ENCODE data around the gene MAGED4B. TPM values are rescaled to one million over a fixed set of nuclear protein-coding genes. Genes with fewer than 3 reads are reported as not detected.
"Not testable (repeated sequence)": the region's sequence is repeated elsewhere in the genome, so short reads cannot be mapped to it uniquely, and the experiment has no call there.

The MAGED4B gene, protein sequence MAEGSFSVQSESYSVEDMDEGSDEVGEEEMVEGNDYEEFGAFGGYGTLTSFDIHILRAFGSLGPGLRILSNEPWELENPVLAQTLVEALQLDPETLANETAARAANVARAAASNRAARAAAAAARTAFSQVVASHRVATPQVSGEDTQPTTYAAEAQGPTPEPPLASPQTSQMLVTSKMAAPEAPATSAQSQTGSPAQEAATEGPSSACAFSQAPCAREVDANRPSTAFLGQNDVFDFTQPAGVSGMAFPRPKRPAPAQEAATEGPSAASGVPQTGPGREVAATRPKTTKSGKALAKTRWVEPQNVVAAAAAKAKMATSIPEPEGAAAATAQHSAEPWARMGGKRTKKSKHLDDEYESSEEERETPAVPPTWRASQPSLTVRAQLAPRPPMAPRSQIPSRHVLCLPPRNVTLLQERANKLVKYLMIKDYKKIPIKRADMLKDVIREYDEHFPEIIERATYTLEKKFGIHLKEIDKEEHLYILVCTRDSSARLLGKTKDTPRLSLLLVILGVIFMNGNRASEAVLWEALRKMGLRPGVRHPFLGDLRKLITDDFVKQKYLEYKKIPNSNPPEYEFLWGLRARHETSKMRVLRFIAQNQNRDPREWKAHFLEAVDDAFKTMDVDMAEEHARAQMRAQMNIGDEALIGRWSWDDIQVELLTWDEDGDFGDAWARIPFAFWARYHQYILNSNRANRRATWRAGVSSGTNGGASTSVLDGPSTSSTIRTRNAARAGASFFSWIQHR
- 26.3 TPM for polyA plus RNA-seq (2013)

DNA sequence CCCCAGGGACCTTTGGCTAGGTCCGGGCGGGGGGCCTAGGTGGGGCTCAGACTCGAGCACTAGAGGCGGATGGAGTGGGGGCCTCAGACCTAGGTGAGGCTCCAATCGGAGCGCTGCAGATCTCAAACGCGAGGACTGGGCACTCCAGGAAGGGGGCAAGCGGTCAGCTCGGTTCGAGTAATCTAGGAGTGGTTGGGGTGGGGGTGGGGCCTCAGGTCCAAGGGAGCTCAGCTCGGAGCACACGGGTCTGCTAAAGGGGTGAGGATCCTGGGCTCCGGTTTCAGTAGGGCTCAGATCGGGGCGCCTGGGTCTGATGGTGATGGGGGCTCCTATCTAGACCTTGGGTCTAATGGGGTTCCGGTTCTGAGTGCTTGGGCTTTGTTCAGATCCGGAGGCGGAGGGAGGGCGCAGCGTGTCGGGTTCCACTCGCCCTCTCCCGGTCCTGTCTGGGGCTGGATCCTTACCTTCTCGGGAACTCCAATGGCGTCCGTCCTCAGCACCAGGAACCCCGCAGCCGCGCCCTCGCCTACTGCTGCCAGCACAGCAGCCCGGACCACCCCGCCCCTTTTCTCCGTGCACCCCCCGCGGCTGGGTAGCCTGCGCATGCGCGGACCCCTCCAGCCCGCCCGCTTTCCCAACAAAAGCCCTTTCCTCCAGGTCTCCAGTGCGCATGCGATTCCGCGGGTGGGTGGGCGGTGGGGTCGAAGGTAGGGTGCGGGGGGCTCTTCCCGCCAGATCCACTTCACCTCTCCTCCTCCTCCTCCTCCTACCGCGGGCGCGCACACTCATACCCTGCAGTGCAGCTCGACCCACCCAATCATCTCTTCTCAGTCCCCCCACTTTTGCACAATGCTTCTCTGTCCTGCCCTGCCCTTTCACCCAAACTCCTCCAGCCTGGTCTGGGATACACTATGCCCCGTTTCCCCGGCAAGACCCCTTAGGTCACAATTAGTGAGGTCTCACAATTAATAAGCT is at the start of gene MAGED4B:
MAGED4B (minus strand) TSS at position 518 of the 975 bp plus-strand sequence. CDS start 1,011 bp downstream, outside the sequence.
- WGBS (ENCODE audit: insufficient coverage), result no CpG with 5 or more reads among the region's 56 CpGs

DNA sequence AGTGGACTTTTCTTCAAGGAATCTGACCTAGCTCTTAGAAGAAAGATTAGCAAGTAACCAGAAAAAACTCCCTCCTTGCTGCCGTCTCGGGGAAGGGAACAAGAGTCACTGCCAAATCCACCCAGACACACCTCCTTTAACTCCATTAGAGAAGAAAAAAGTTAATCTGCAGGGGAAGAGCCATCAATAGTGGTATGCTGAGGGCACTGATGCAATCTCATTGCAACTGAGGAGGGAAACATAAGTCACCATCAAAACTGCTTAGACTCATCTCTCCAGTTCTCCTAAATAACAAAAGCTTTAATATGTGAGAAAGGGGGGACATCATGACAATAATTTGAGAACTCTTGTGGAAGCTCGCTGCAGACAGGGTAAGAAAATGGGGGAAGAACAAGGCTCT is 49.3 kb upstream of the MAGED4B start:
- CTCF ChIA-PET, result no interaction called here
- POLR2A ChIA-PET, result no interaction called here
- Histone ChIP-seq H3K4me3 (ENCODE audit: control insufficient read depth in 1 of 7, extremely low read depth in 1 of 7, insufficient read depth in 4 of 7, low read depth in 2 of 7, low read length in 6 of 7) (no peak overlapping the region), H3K4me1 (ENCODE audit: control extremely low read depth in 1 of 4, control insufficient read depth in 4 of 4, insufficient read depth in 4 of 4, low read length in 3 of 4) (no peaks in the 10 kb centered on the region), H3K27me3 (replicated peaks in 2 of 5; ENCODE audit: control insufficient read depth in 4 of 5, insufficient read depth in 5 of 5, low read length in 4 of 5) (no peaks in the 10 kb centered on the region), H3K27ac (ENCODE audit: insufficient read depth in 1 of 2, low read depth in 1 of 2, low read length in 2 of 2, poor library complexity in 1 of 2, severe bottlenecking in 2 of 2) (no peak overlapping the region), H3K9me3 (ENCODE audit: control extremely low read depth in 1 of 5, control insufficient read depth in 4 of 5, insufficient read depth in 2 of 5, low read depth in 1 of 5, low read length in 4 of 5) (no peaks in the 10 kb centered on the region), H3K36me3 (ENCODE audit: control insufficient read depth in 4 of 4, insufficient read depth in 4 of 4, low read length in 3 of 4) (no peaks in the 10 kb centered on the region)
- DNase-seq, result no peak
- no CpG with 5 or more reads among the region's 3 CpGs for WGBS (ENCODE audit: insufficient coverage)

More for the DNA sequence above, at the start of gene MAGED4B:
- H3K27me3 ChIP-seq (replicated peaks in 2 of 5; ENCODE audit: control insufficient read depth in 4 of 5, insufficient read depth in 5 of 5, low read length in 4 of 5); H3K9me3 ChIP-seq (ENCODE audit: control extremely low read depth in 1 of 5, control insufficient read depth in 4 of 5, insufficient read depth in 2 of 5, low read depth in 1 of 5, low read length in 4 of 5); POLR2A ChIA-PET; H3K4me1 ChIP-seq (ENCODE audit: control extremely low read depth in 1 of 4, control insufficient read depth in 4 of 4, insufficient read depth in 4 of 4, low read length in 3 of 4); DNase-seq; H3K4me3 ChIP-seq (ENCODE audit: control insufficient read depth in 1 of 7, extremely low read depth in 1 of 7, insufficient read depth in 4 of 7, low read depth in 2 of 7, low read length in 6 of 7); H3K27ac ChIP-seq (ENCODE audit: insufficient read depth in 1 of 2, low read depth in 1 of 2, low read length in 2 of 2, poor library complexity in 1 of 2, severe bottlenecking in 2 of 2); CTCF ChIA-PET; H3K36me3 ChIP-seq (ENCODE audit: control insufficient read depth in 4 of 4, insufficient read depth in 4 of 4, low read length in 3 of 4): not testable (repeated sequence)

DNA sequence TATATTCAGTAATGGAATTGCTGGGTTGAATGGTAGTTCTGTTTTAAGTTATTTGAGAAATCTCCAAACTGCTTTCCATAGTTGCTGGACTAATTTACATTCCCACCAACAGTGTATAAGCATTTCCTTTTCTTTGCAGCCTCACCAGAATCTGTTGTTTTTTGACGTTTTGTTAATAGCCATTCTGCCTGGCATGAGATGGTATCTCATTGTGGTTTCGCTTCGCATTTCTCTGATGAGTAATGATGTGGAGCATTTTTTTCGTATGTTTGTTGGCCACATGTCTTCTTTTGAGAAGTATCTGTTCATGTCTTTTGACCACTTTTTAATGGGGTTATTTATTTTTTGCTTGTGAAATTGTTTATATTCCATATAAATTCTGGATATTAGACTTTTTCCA is 13.6 kb upstream of the MAGED4B start:
- CTCF ChIA-PET, result no interaction called here
- Histone ChIP-seq H3K36me3 (ENCODE audit: control insufficient read depth in 4 of 4, insufficient read depth in 4 of 4, low read length in 3 of 4) (no peaks in the 10 kb centered on the region), H3K4me3 (ENCODE audit: control insufficient read depth in 1 of 7, extremely low read depth in 1 of 7, insufficient read depth in 4 of 7, low read depth in 2 of 7, low read length in 6 of 7) (no peak overlapping the region), H3K27ac (ENCODE audit: insufficient read depth in 1 of 2, low read depth in 1 of 2, low read length in 2 of 2, poor library complexity in 1 of 2, severe bottlenecking in 2 of 2) (no peak overlapping the region), H3K9me3 (ENCODE audit: control extremely low read depth in 1 of 5, control insufficient read depth in 4 of 5, insufficient read depth in 2 of 5, low read depth in 1 of 5, low read length in 4 of 5) (peaks cover 0 to 2% (median 0%) of the 10 kb centered on the region in 5 experiments), H3K27me3 (replicated peaks in 2 of 5; ENCODE audit: control insufficient read depth in 4 of 5, insufficient read depth in 5 of 5, low read length in 4 of 5) (no peaks in the 10 kb centered on the region), H3K4me1 (ENCODE audit: control extremely low read depth in 1 of 4, control insufficient read depth in 4 of 4, insufficient read depth in 4 of 4, low read length in 3 of 4) (peaks cover 7 to 20% (median 14%) of the 10 kb centered on the region in 4 experiments)
- POLR2A ChIA-PET, result no interaction called here
- WGBS (ENCODE audit: insufficient coverage), result 48% methylated on average over 4 of the region's 4 CpGs
- DNase-seq, result peak; percentile 38 to 82 (median 71)

DNA sequence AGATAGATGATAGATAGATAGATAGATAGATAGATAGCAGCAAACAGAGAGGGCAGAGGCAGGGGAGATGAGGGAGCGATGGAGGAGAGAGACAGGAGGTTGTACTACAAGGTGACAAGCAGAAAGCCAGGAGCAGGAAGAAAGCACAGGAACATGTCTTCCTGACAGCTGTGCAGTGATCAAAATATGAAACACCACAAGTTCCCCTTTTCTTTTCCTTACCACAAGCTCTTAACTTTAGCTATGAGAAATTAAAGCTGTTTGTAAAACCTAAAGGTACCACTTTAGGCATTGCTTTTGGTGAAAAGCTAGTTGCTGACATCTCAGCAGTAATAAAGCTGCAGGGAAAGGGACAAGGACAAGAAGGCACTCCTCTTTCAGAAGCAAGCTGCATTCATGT is 9.1 kb upstream of the MAGED4B start:
- peak; percentile 56 to 82 (median 77) for DNase-seq
- CTCF ChIA-PET, result no interaction called here

DNA sequence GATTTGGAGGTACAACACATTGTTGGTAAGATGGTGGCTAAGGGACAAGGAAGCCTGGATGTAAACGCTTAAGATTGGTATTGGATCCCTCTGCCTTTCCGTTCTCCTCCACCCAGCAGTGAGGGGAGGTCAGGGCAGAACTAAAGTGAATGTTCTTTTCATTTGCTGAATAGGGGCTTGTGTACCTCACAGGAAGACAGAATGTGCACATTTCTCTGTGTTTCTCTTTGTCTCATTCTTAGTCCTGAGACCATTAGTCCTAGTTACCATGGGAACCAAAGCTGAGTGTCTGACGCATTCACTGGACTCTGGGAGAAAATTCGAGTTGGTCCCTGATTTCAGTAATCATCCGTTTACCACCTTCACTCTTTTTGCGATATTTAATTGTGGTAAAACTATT is 26.7 kb downstream of the MAGED4B start:
- CTCF ChIA-PET; H3K36me3 ChIP-seq (ENCODE audit: control insufficient read depth in 4 of 4, insufficient read depth in 4 of 4, low read length in 3 of 4); H3K27me3 ChIP-seq (replicated peaks in 2 of 5; ENCODE audit: control insufficient read depth in 4 of 5, insufficient read depth in 5 of 5, low read length in 4 of 5); DNase-seq; H3K27ac ChIP-seq (ENCODE audit: insufficient read depth in 1 of 2, low read depth in 1 of 2, low read length in 2 of 2, poor library complexity in 1 of 2, severe bottlenecking in 2 of 2); POLR2A ChIA-PET; H3K4me1 ChIP-seq (ENCODE audit: control extremely low read depth in 1 of 4, control insufficient read depth in 4 of 4, insufficient read depth in 4 of 4, low read length in 3 of 4); H3K9me3 ChIP-seq (ENCODE audit: control extremely low read depth in 1 of 5, control insufficient read depth in 4 of 5, insufficient read depth in 2 of 5, low read depth in 1 of 5, low read length in 4 of 5); H3K4me3 ChIP-seq (ENCODE audit: control insufficient read depth in 1 of 7, extremely low read depth in 1 of 7, insufficient read depth in 4 of 7, low read depth in 2 of 7, low read length in 6 of 7): not testable (repeated sequence)
- WGBS (ENCODE audit: insufficient coverage), result no CpG with 5 or more reads among the region's 6 CpGs

More for the DNA sequence above, 9.1 kb upstream of the MAGED4B start:
- WGBS (ENCODE audit: insufficient coverage), result no CpG with 5 or more reads among the region's 1 CpG
- no peaks in the 10 kb centered on the region for H3K9me3 ChIP-seq (ENCODE audit: control extremely low read depth in 1 of 5, control insufficient read depth in 4 of 5, insufficient read depth in 2 of 5, low read depth in 1 of 5, low read length in 4 of 5)
- H3K4me1 ChIP-seq (ENCODE audit: control extremely low read depth in 1 of 4, control insufficient read depth in 4 of 4, insufficient read depth in 4 of 4, low read length in 3 of 4), result peaks cover 7 to 21% (median 14%) of the 10 kb centered on the region in 4 experiments
- H3K27me3 ChIP-seq (replicated peaks in 2 of 5; ENCODE audit: control insufficient read depth in 4 of 5, insufficient read depth in 5 of 5, low read length in 4 of 5), result no peaks in the 10 kb centered on the region
- H3K4me3 ChIP-seq (ENCODE audit: control insufficient read depth in 1 of 7, extremely low read depth in 1 of 7, insufficient read depth in 4 of 7, low read depth in 2 of 7, low read length in 6 of 7), result no peak overlapping the region
- POLR2A ChIA-PET, result no interaction called here
- H3K27ac ChIP-seq (ENCODE audit: insufficient read depth in 1 of 2, low read depth in 1 of 2, low read length in 2 of 2, poor library complexity in 1 of 2, severe bottlenecking in 2 of 2), result no peak overlapping the region
- no peaks in the 10 kb centered on the region for H3K36me3 ChIP-seq (ENCODE audit: control insufficient read depth in 4 of 4, insufficient read depth in 4 of 4, low read length in 3 of 4)

DNA sequence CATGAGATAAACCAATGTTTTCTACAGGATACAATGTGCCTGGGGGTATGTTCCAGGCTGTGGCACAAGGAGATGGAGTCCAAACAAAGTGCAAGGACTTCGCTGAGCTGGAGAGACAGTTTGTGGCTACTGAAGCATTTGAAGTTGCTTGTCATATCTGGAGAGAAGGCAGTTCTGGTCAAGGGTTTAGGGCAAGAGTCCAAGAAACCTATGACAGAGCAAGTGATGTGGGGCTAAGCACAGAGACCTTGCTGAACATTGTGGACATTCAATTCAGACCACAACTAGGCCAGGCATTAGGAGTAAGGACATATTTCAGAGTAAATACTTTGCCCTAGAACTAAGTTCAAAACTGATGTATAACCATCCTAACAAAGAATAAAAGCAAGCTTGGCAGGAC is 34.8 kb downstream of the MAGED4B start:
- POLR2A ChIA-PET, result no interaction called here
- Histone ChIP-seq H3K27ac (ENCODE audit: insufficient read depth in 1 of 2, low read depth in 1 of 2, low read length in 2 of 2, poor library complexity in 1 of 2, severe bottlenecking in 2 of 2) (no peak overlapping the region), H3K4me3 (ENCODE audit: control insufficient read depth in 1 of 7, extremely low read depth in 1 of 7, insufficient read depth in 4 of 7, low read depth in 2 of 7, low read length in 6 of 7) (no peak overlapping the region), H3K36me3 (ENCODE audit: control insufficient read depth in 4 of 4, insufficient read depth in 4 of 4, low read length in 3 of 4) (no peaks in the 10 kb centered on the region), H3K27me3 (replicated peaks in 2 of 5; ENCODE audit: control insufficient read depth in 4 of 5, insufficient read depth in 5 of 5, low read length in 4 of 5) (peaks cover 0 to 4% (median 0%) of the 10 kb centered on the region in 5 experiments), H3K4me1 (ENCODE audit: control extremely low read depth in 1 of 4, control insufficient read depth in 4 of 4, insufficient read depth in 4 of 4, low read length in 3 of 4) (no peaks in the 10 kb centered on the region), H3K9me3 (ENCODE audit: control extremely low read depth in 1 of 5, control insufficient read depth in 4 of 5, insufficient read depth in 2 of 5, low read depth in 1 of 5, low read length in 4 of 5) (no peaks in the 10 kb centered on the region)
- CTCF ChIA-PET, result no interaction called here
- 60% methylated on average over 1 of the region's 1 CpG for WGBS (ENCODE audit: insufficient coverage)
- DNase-seq, result no peak
